Endothelial cell (in vitro differentiated cells): Measurements from ENCODE around the gene TMCC1. TPM values are rescaled to one million over a fixed set of nuclear protein-coding genes. Genes with fewer than 3 reads are reported as not detected.
"Not testable (repeated sequence)": the region's sequence is repeated elsewhere in the genome, so short reads cannot be mapped to it uniquely, and the experiment has no call there.

Experiments
- DNase-seq: peaks from one replicate; pipeline ENCODE4 v3.0.0; 2021; ENCODE audit warnings: low spot score
- H3K27ac Mint-ChIP-seq: one replicate; pipeline ENCODE4 v1.8.0; 2021; ENCODE audit warnings: mixed read lengths, inconsistent platforms; ENCODE audit not compliant: unreplicated experiment
- H3K27me3 Mint-ChIP-seq: one replicate; pipeline ENCODE4 v1.8.0; 2021; ENCODE audit warnings: mild to moderate bottlenecking, moderate library complexity, mixed read lengths, inconsistent platforms; ENCODE audit not compliant: unreplicated experiment
- H3K36me3 Mint-ChIP-seq: one replicate; pipeline ENCODE4 v1.8.0; 2021; ENCODE audit warnings: mild to moderate bottlenecking, low read depth, mixed read lengths, inconsistent platforms; ENCODE audit not compliant: unreplicated experiment
- H3K4me1 Mint-ChIP-seq: one replicate; pipeline ENCODE4 v1.8.0; 2021; ENCODE audit warnings: mild to moderate bottlenecking, mixed read lengths, inconsistent platforms; ENCODE audit not compliant: unreplicated experiment
- H3K4me3 Mint-ChIP-seq: one replicate; pipeline ENCODE4 v1.8.0; 2021; ENCODE audit warnings: mild to moderate bottlenecking, mixed read lengths, inconsistent platforms; ENCODE audit not compliant: unreplicated experiment
- H3K9me3 Mint-ChIP-seq: one replicate; pipeline ENCODE4 v1.8.0; 2021; ENCODE audit warnings: mixed read lengths, inconsistent platforms; ENCODE audit not compliant: unreplicated experiment
- total RNA-seq: library from RNA; stranded (reverse); fragmentation: NEBNext Ultra II Directional; extraction: Animal tissue kit (Norgen Biotek cat#: 25700); gene quantifications from one replicate; pipeline ENCODE4 v1.2.1, GENCODE V29; 2021; ENCODE audit not compliant: unreplicated experiment
- TF ChIP-seq, protein P1 (sequence below): fragments of 200-600 bp; sonication (generic); IDR thresholded peaks from one replicate; pipeline ENCODE4 v1.5.0; 2021; ENCODE audit warnings: antibody characterized with exemption; ENCODE audit not compliant: unreplicated experiment

TMCC1 gene
- total RNA-seq, 1 donor from 2014 or later: 50.9 TPM

DNA sequence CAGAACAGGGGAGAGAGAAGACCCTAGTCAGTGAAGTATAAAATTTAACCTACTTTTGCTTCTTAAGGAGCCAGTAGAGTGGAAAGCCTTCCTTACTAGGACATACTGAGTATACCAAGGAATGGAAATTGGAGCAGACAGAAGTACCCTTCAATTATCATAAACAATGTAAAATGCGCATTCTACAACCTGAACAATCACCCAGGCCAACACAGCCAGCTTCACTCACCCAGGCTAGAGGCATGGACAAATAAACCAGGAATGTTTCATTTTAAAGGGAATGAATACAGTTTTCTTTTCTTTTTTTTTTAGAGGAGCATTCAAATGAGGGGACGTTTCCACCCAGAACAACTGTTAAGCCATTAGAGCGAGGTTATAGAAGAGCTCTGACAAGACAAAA, 245.1 kb downstream of the TMCC1 start:
- Mint-ChIP-seq H3K4me1 (peaks cover 29% of the 10 kb centered on the region), H3K27ac (no peak overlapping the region), H3K4me3 (no peak overlapping the region)

DNA sequence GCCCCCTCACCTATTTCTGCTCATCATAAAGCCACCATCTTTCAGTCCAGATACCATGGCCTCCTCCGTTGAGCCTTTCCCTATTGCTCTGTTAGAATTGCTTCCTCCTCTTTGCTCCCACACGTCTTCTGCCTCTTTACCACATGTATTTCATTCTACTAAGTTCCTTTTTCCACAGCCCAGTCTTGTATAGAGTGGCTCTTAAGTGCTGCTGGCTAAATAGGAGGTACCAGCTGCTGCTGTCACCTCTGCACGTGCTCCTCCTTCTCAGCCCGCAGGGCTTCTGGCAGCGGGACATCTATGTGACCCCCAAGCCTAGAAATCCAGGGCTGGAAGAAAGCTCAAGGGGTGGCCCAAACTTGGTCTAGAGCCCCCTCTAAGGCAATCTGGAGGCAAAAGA, 248.2 kb downstream of the TMCC1 start:
- no peak overlapping the region for H3K27ac Mint-ChIP-seq

More for the DNA sequence above, 245.1 kb downstream of the TMCC1 start:
- no peaks in the 10 kb centered on the region for H3K36me3 Mint-ChIP-seq
- no peak for DNase-seq
- peaks cover 6% of the 10 kb centered on the region for H3K27me3 Mint-ChIP-seq
- TF ChIP-seq, protein P1, sequence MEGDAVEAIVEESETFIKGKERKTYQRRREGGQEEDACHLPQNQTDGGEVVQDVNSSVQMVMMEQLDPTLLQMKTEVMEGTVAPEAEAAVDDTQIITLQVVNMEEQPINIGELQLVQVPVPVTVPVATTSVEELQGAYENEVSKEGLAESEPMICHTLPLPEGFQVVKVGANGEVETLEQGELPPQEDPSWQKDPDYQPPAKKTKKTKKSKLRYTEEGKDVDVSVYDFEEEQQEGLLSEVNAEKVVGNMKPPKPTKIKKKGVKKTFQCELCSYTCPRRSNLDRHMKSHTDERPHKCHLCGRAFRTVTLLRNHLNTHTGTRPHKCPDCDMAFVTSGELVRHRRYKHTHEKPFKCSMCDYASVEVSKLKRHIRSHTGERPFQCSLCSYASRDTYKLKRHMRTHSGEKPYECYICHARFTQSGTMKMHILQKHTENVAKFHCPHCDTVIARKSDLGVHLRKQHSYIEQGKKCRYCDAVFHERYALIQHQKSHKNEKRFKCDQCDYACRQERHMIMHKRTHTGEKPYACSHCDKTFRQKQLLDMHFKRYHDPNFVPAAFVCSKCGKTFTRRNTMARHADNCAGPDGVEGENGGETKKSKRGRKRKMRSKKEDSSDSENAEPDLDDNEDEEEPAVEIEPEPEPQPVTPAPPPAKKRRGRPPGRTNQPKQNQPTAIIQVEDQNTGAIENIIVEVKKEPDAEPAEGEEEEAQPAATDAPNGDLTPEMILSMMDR: no peak
- H3K9me3 Mint-ChIP-seq: no peaks in the 10 kb centered on the region

DNA sequence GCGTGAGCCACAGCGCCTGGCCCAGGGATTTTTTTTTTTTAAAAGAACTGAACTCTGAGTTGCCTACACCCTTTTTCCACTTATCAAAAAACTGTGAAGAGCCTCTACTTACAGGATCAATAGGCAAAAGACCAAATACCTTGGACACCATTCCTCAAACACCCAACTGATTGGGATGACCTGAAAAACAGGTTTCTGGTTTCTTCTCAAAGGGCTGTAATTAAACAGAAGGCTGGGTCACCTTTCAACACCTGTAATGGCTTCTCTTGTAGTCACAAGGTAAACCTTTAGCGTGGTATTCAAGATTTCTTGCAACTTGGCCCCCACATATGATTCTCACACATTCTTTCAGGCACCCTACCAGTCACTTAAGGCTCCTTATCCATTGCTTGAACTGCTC, 248.7 kb downstream of the TMCC1 start:
- Mint-ChIP-seq H3K27me3 (peaks cover 4% of the 10 kb centered on the region), H3K4me3 (no peak overlapping the region)
- TF ChIP-seq, protein P1: no peak

More for the DNA sequence above, 248.2 kb downstream of the TMCC1 start:
- TF ChIP-seq, protein P1: no peak
- Mint-ChIP-seq H3K27me3 (peaks cover 8% of the 10 kb centered on the region), H3K4me3 (no peak overlapping the region), H3K4me1 (peaks cover 15% of the 10 kb centered on the region), H3K9me3 (no peaks in the 10 kb centered on the region), H3K36me3 (no peaks in the 10 kb centered on the region)
- DNase-seq: no peak

DNA sequence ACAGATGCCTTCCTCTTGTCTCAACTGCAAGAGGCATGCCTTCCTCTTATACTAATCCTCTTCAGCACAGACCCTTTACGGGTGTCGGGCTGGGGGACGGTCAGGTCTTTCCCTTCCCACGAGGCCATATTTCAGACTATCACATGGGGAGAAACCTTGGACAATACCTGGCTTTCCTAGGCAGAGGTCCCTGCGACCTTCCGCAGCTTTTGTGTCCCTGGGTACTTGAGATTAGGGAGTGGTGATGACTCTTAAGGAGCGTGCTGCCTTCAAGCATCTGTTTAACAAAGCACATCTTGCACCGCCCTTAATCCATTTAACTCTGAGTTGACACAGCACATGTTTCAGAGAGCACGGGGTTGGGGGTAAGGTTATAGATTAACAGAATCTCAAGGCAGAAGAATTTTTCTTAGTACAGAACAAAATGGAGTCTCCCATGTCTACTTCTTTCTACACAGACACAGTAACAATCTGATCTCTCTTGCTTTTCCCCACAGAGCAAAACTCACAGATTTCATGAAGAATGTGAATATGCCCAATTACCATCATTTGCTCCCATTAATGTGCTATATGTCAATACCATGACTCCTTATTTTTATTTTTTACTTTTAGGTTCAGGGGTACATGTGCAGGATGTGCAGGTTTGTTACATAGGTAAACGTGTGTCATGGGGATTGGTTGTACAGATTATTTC, 251.8 kb downstream of the TMCC1 start:
- DNase-seq, H3K36me3 Mint-ChIP-seq, H3K27ac Mint-ChIP-seq, H3K4me1 Mint-ChIP-seq, H3K4me3 Mint-ChIP-seq, H3K9me3 Mint-ChIP-seq, H3K27me3 Mint-ChIP-seq: not testable (repeated sequence)

More for the DNA sequence above, 248.7 kb downstream of the TMCC1 start:
- Mint-ChIP-seq H3K36me3 (no peaks in the 10 kb centered on the region), H3K4me1 (peaks cover 10% of the 10 kb centered on the region), H3K27ac (no peak overlapping the region), H3K9me3 (no peaks in the 10 kb centered on the region)
- DNase-seq: no peak

DNA sequence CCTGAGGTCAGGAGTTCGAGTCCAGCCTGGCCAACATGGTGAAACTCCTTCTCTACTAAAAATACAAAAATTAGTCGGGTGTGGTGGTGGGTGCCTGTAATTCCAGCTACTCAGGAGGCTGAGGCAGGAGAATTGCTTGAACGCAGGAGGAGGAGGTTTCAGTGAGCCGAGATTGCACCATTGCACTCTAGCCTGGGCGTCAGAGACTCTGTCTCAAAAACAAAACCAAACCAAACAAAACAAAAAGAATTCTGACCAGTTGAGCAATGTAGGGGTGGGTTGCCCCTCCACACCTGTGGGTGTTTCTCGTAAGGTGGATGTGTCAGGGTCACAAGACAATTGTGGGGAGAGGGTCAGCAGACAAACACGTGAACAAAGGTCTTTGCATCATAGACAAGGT, 252.5 kb downstream of the TMCC1 start:
- H3K36me3 Mint-ChIP-seq, H3K4me1 Mint-ChIP-seq, H3K27ac Mint-ChIP-seq, H3K4me3 Mint-ChIP-seq, H3K27me3 Mint-ChIP-seq, DNase-seq, H3K9me3 Mint-ChIP-seq: not testable (repeated sequence)

DNA sequence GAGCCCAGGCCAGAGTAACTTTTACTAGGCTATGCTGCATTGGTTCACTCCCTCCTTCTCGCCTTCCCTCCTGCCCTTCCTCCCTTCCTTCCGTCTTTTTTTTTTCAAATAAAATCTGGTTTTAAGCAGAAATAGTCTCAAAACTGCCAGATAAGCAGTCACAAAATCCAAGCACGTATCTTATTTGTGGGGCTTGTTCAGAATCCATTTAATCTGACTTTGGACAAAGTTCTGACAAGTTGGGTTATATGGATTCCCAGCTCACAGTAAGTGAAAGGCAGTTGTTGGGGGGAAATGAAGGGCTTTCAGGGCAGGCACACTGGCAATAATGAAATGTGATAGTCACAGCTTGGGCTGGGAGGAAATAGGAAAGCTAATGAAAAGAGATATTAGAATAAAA, 255.0 kb downstream of the TMCC1 start:
- no peak overlapping the region for H3K27ac Mint-ChIP-seq
- TF ChIP-seq, protein P1: no peak
- H3K4me1 Mint-ChIP-seq: peaks cover 3% of the 10 kb centered on the region
- DNase-seq: no peak
- no peak overlapping the region for H3K4me3 Mint-ChIP-seq
- H3K9me3 Mint-ChIP-seq: no peaks in the 10 kb centered on the region
- no peaks in the 10 kb centered on the region for H3K36me3 Mint-ChIP-seq
- peaks cover 2% of the 10 kb centered on the region for H3K27me3 Mint-ChIP-seq
